Measurements from ENCODE around the gene NARF. TPM values are rescaled to one million over a fixed set of nuclear protein-coding genes. Genes with fewer than 3 reads are reported as not detected.

Gene NARF
- total and polyA plus RNA-seq, 2 experiments from 2014 or later: 66.1 to 67.1 TPM

DNA sequence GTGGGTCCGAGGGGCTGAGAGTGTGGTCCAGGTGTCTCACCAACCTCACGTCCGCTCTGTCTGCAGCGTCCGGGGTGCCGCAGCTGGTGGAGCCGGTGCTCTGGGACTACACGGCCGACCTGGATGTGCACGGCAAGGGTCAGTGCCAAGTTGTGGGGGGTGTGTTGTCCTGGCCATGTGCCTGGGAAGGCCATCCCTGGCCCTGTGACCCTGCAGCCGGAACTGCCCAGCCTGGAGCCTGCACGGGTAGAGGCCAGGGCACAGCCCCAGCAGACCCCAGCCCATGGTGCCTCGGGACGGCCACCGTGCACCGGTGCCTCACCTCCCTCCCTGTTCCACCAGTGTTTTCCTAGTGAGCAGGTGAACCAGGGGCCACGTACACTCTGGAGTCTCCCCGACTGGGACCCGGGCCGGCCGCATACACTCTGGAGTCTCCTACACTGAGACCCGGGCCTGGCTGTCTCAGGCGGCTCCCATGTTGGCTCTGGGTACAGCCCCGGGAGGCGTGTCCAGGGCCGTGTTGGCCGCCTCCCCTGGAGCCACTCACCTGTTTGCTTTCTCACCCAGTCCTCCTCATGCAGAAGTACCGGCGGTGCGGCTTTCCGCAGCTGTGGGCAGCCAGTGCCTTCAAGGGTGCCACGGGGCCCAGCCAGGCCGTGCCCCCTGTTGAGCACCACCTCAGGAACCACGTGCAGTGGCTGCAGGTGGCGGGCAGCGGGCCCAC is 21.8 kb upstream of the NARF start:
- H3K4me2 ChIP-seq: no peak overlapping the region
- H3K9me2 ChIP-seq (ENCODE audit: insufficient read depth): no peaks in the 10 kb centered on the region
- no peaks in the 10 kb centered on the region for H3K27me3 ChIP-seq (ENCODE audit: insufficient read depth)
- H3K9me3 Mint-ChIP-seq: no peaks in the 10 kb centered on the region
- no peaks in the 10 kb centered on the region for H3K79me2 ChIP-seq (replicated peaks; ENCODE audit: insufficient read depth)
- TF ChIP-seq, protein P1, sequence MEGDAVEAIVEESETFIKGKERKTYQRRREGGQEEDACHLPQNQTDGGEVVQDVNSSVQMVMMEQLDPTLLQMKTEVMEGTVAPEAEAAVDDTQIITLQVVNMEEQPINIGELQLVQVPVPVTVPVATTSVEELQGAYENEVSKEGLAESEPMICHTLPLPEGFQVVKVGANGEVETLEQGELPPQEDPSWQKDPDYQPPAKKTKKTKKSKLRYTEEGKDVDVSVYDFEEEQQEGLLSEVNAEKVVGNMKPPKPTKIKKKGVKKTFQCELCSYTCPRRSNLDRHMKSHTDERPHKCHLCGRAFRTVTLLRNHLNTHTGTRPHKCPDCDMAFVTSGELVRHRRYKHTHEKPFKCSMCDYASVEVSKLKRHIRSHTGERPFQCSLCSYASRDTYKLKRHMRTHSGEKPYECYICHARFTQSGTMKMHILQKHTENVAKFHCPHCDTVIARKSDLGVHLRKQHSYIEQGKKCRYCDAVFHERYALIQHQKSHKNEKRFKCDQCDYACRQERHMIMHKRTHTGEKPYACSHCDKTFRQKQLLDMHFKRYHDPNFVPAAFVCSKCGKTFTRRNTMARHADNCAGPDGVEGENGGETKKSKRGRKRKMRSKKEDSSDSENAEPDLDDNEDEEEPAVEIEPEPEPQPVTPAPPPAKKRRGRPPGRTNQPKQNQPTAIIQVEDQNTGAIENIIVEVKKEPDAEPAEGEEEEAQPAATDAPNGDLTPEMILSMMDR (conservative IDR thresholded peaks at IDR 0.05; ENCODE audit: low read depth in 2 of 2): no peak
- TF ChIP-seq ZNF331 (CRISPR knock-in tag; IDR thresholded peaks at IDR 0.05; ENCODE audit: low read depth) (no peak), STAT1 (IDR thresholded peaks at IDR 0.05; ENCODE audit: unreplicated experiment) (no peak), ZNF114 (CRISPR knock-in tag; IDR thresholded peaks at IDR 0.05) (no peak)
- peaks cover 5% of the 10 kb centered on the region for H3K4me1 ChIP-seq (ENCODE audit: insufficient read depth)
- H3K36me3 Mint-ChIP-seq (ENCODE audit: low read depth): peaks cover 4% of the 10 kb centered on the region; the same call in 2 of the 3 replicates
- no peaks in the 10 kb centered on the region for H4K20me1 ChIP-seq (replicated peaks; ENCODE audit: insufficient read depth)
- no peaks in the 10 kb centered on the region for H3K36me3 ChIP-seq (ENCODE audit: insufficient read depth)
- H3K4me1 Mint-ChIP-seq: peaks cover 18% of the 10 kb centered on the region
- no peaks in the 10 kb centered on the region for H3F3A ChIP-seq (replicated peaks; ENCODE audit: low read depth)
- no peak overlapping the region for H2AFZ ChIP-seq
- DNase-seq (ENCODE audit: low spot score): no peak
- no peak; the same call in 2 of the 3 replicates for ATAC-seq
- no peak overlapping the region for H3K27ac Mint-ChIP-seq
- no peak overlapping the region for H3K4me3 ChIP-seq
- no peak overlapping the region for H3K4me3 Mint-ChIP-seq
- H3K27me3 Mint-ChIP-seq (ENCODE audit: insufficient read depth, low read depth, poor library complexity): peaks cover 18% of the 10 kb centered on the region
- H3K27ac ChIP-seq (ENCODE audit: low read depth): no peak overlapping the region

DNA sequence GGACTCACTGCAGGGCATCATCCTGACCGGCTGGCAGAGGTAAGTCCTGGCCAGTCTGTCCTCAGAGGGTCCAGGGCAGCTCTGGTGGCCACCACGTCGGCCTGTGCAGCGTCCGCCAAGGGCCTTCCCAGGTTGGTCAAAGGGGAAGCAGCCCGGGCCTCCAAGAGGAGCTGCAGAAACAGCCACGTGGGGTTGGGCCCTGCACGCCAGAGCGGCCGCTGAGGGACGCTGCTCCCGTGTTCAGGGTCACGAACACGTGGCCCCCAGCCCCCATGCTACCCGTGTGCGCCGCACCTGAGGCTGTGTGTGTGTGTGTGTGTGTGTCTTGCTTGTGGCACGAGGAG is 21.2 kb upstream of the NARF start:
- Mint-ChIP-seq H3K4me1 (peaks cover 18% of the 10 kb centered on the region), H3K4me3 (no peak overlapping the region), H3K36me3 (ENCODE audit: low read depth) (peaks cover 4% of the 10 kb centered on the region; the same call in 2 of the 3 replicates), H3K27me3 (ENCODE audit: insufficient read depth, low read depth, poor library complexity) (peaks cover 15% of the 10 kb centered on the region), H3K27ac (no peak overlapping the region), H3K9me3 (no peaks in the 10 kb centered on the region)
- ATAC-seq (no peak), DNase-seq (ENCODE audit: low spot score) (no peak)
- Histone ChIP-seq H3K27ac (ENCODE audit: low read depth) (no peak overlapping the region), H3K9me2 (ENCODE audit: insufficient read depth) (no peaks in the 10 kb centered on the region), H3K79me2 (replicated peaks; ENCODE audit: insufficient read depth) (no peaks in the 10 kb centered on the region), H3K4me3 (no peak overlapping the region), H3K27me3 (ENCODE audit: insufficient read depth) (no peaks in the 10 kb centered on the region), H3K4me2 (no peak overlapping the region), H2AFZ (no peak overlapping the region), H3K4me1 (ENCODE audit: insufficient read depth) (peaks cover 5% of the 10 kb centered on the region), H3K36me3 (ENCODE audit: insufficient read depth) (no peaks in the 10 kb centered on the region), H3F3A (replicated peaks; ENCODE audit: low read depth) (no peaks in the 10 kb centered on the region), H4K20me1 (replicated peaks; ENCODE audit: insufficient read depth) (no peaks in the 10 kb centered on the region)
- TF ChIP-seq NANOG (IDR thresholded peaks at IDR 0.05; ENCODE audit: borderline replicate concordance): no peak
- no peak for TF ChIP-seq JUNB (IDR thresholded peaks at IDR 0.05; ENCODE audit: unreplicated experiment)
- no peak for TF ChIP-seq CREB1 (CRISPR knock-in tag; IDR thresholded peaks at IDR 0.05; ENCODE audit: low read depth)
- no peak for TF ChIP-seq ZNF331 (CRISPR knock-in tag; IDR thresholded peaks at IDR 0.05; ENCODE audit: low read depth)
- TF ChIP-seq ZNF114 (CRISPR knock-in tag; IDR thresholded peaks at IDR 0.05): no peak
- TF ChIP-seq EZH2 (IDR thresholded peaks at IDR 0.05; ENCODE audit: low read depth, unreplicated experiment): no peak
- TF ChIP-seq, protein P2, sequence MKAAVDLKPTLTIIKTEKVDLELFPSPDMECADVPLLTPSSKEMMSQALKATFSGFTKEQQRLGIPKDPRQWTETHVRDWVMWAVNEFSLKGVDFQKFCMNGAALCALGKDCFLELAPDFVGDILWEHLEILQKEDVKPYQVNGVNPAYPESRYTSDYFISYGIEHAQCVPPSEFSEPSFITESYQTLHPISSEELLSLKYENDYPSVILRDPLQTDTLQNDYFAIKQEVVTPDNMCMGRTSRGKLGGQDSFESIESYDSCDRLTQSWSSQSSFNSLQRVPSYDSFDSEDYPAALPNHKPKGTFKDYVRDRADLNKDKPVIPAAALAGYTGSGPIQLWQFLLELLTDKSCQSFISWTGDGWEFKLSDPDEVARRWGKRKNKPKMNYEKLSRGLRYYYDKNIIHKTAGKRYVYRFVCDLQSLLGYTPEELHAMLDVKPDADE (IDR thresholded peaks at IDR 0.05): no peak
- TF ChIP-seq, protein P1 (conservative IDR thresholded peaks at IDR 0.05; ENCODE audit: low read depth in 2 of 2): no peak
- TF ChIP-seq EZH2phosphoT487 (IDR thresholded peaks at IDR 0.05; ENCODE audit: unreplicated experiment): no peak
